K562 (cell line): ENCODE results near the gene DARS2. TPM values are rescaled to one million over a fixed set of nuclear protein-coding genes. Genes with fewer than 3 reads are reported as not detected.

ENCODE experiments used
- ATAC-seq: fragments of 200-7000 bp; cut with Tn5 transposase; 3 replicates; pipeline ENCODE4 v1.9.1; 2020; ENCODE audit warnings: moderate library complexity
- BruUV-seq: library from RNA; stranded (reverse); fragments of 400-500 nt; replicated peaks from 2 replicates; lab custom pipeline; 2021; lab: Mats Ljungman, UMichigan
- CTCF ChIA-PET: fragments of 300-600 bp; formaldehyde crosslinking; extraction: SDS; loops from one replicate; lab custom pipeline; 2021; ENCODE audit warnings: low intra/inter-chr PET ratio; lab: Yijun Ruan, JAX
- POLR2A ChIA-PET: fragments of 300-600, 350-650 bp; sonication (Branson Sonifier 250); formaldehyde crosslinking; extraction: SDS; loops from one replicate; lab custom pipeline; 2021; ENCODE audit warnings: antibody characterized with exemption, inconsistent platforms; lab: Yijun Ruan, JAX
- DNase-seq, 4 experiments: peaks; one replicate each; pipeline versions ENCODE4 v3.0.0 to v3.0.0-alpha.2; 2011 to 2018; ENCODE audit warnings: low spot score in 3 of 4, mixed read lengths in 3 of 4; ENCODE audit errors: extremely low read depth in 1 of 4
- FAIRE-seq: peaks from 2 replicates; lab custom pipeline; 2011; peaks lifted over from hg19 to GRCh38; lab: Jason Lieb, UNC
- H2AFZ ChIP-seq: 2 replicates; pipeline ENCODE4 v1.6.0; 2011; ENCODE audit warnings: low read depth, low read length, control low read depth, inconsistent platforms
- H3K27ac ChIP-seq: fragments of 200-600 bp; 3 replicates; pipeline ENCODE4 v1.8.0; 2011; ENCODE audit warnings: low read depth, mild to moderate bottlenecking, control low read depth, inconsistent platforms, low read length, moderate library complexity, mixed read lengths; ENCODE audit errors: extremely low read depth
- H3K27me3 ChIP-seq, 2 experiments: fragments of 300-600 bp in 1 of 2; 2 replicates in 1 of 2; 3 replicates in 1 of 2; pipeline versions ENCODE4 v1.6.0 to v1.8.0; 2011; ENCODE audit warnings: inconsistent platforms in 2 of 2, low read length in 2 of 2, mild to moderate bottlenecking in 1 of 2, mixed read lengths in 1 of 2, moderate library complexity in 1 of 2; ENCODE audit not compliant: control insufficient read depth in 2 of 2, insufficient read depth in 2 of 2
- H3K36me3 ChIP-seq: fragments of 300-600 bp; 3 replicates; pipeline ENCODE4 v1.8.0; 2011; ENCODE audit warnings: mild to moderate bottlenecking, low read length, inconsistent platforms; ENCODE audit not compliant: control insufficient read depth, insufficient read depth
- H3K4me1 ChIP-seq, 2 experiments: fragments of 200-600 bp in 1 of 2; replicated peaks in 1 of 2; 2 replicates in 1 of 2; 3 replicates in 1 of 2; pipeline versions ENCODE4 v1.5.1 to v1.8.0; 2011; ENCODE audit warnings: inconsistent platforms in 2 of 2, low read length in 2 of 2, mild to moderate bottlenecking in 1 of 2, mixed read lengths in 1 of 2, moderate library complexity in 1 of 2; ENCODE audit not compliant: control insufficient read depth in 2 of 2, insufficient read depth in 2 of 2
- H3K4me2 ChIP-seq: 2 replicates; pipeline ENCODE4 v1.6.1; 2011; ENCODE audit warnings: low read length, control low read depth, inconsistent platforms, mixed read lengths; ENCODE audit not compliant: insufficient read depth
- H3K4me3 ChIP-seq: fragments of 200-600 bp; sonication (generic), shearing (Covaris generic); 2 replicates; pipeline ENCODE4 v1.5.1; 2016; ENCODE audit warnings: control low read depth, inconsistent platforms
- H3K79me2 ChIP-seq: fragments of 200-600 bp; 3 replicates; pipeline ENCODE4 v1.8.0; 2011; ENCODE audit warnings: low read length, inconsistent platforms; ENCODE audit not compliant: control insufficient read depth, insufficient read depth
- H3K9ac ChIP-seq, 2 experiments: 2 replicates each; pipeline versions ENCODE4 v1.6.0 to v1.6.1; 2011; ENCODE audit warnings: low read depth in 2 of 2, low read length in 2 of 2, control low read depth in 1 of 2, inconsistent platforms in 1 of 2, mild to moderate bottlenecking in 1 of 2, mixed read lengths in 1 of 2; ENCODE audit not compliant: insufficient read depth in 1 of 2
- H3K9me1 ChIP-seq: one replicate; pipeline ENCODE4 v1.6.0; 2011; ENCODE audit warnings: inconsistent platforms, mild to moderate bottlenecking, low read length, moderate library complexity; ENCODE audit not compliant: control insufficient read depth, insufficient read depth
- H3K9me3 ChIP-seq: replicated peaks from 2 replicates; pipeline ENCODE4 v1.5.1; 2011; ENCODE audit warnings: low read depth, low read length, inconsistent platforms; ENCODE audit not compliant: control insufficient read depth, insufficient read depth
- H4K20me1 ChIP-seq: replicated peaks from 2 replicates; pipeline ENCODE4 v1.6.1; 2011; ENCODE audit warnings: low read length, inconsistent platforms, mixed read lengths; ENCODE audit not compliant: control insufficient read depth, insufficient read depth
- HNRNPH1 ChIP-seq: fragments of 200-400 bp; formaldehyde crosslinking; optimal IDR thresholded peaks from 2 replicates; pipeline ENCODE3; 2017; ENCODE audit warnings: low read depth, mild to moderate bottlenecking, low read length, moderate library complexity
- NUFIP1 ChIP-seq: fragments of 450-650 bp; IDR thresholded peaks from 2 replicates; pipeline ENCODE4 v1.6.1; 2018; ENCODE audit not compliant: partially characterized antibody
- ZNF121 ChIP-seq: sonication (generic); formaldehyde crosslinking; conservative IDR thresholded peaks from 2 replicates; pipeline ENCODE4 v1.8.0; 2022; ENCODE audit warnings: missing genetic modification reagents
- ZNF76 ChIP-seq: fragments of 250-450 bp; sonication (Bioruptor Pico); IDR thresholded peaks from 2 replicates; pipeline ENCODE4 v1.4.0; 2020; ENCODE audit warnings: mild to moderate bottlenecking, moderate library complexity, borderline replicate concordance
- WGBS: fragments of 100-300 bp; shearing (Covaris generic); methylation state at CpG from one replicate; pipeline ENCODE4 v1.1.6; 2016; ENCODE audit warnings: low coverage, mixed read lengths; ENCODE audit not compliant: insufficient coverage; ENCODE audit errors: missing lambda C conversion rate; 5-methylcytosine and 5-hydroxymethylcytosine counted together
- in situ Hi-C: fragments of 300-500 bp; cut with MboI; formaldehyde crosslinking; loops from 4 replicates; pipeline ENCODE4 v1.15.0; 2018; ENCODE audit warnings: inconsistent platforms, mixed read lengths
- intact Hi-C: fragments of 100-400 bp; cut with micrococcal nuclease; formaldehyde crosslinking; loops from 2 replicates; pipeline ENCODE4 v1.14.2; 2022
- polyA plus RNA-seq, 8 experiments: library from polyadenylated mRNA; depleted of rRNA in 4 of 8; stranded (reverse) in 5 of 8; unstranded in 3 of 8; fragments of >200 nt; fragmentation: Nextera tagmentation in 2 of 8; fragmentation: Illumina TruSeq in 1 of 8; extraction: Ambion mirVana in 2 of 8; extraction: Trizol in 1 of 8; gene quantifications; 2 replicates each; pipeline versions ENCODE4 v1.2.1 to v1.2.3, GENCODE V29; 2011 to 2014; ENCODE audit warnings: inconsistent platforms in 1 of 8, missing spikeins in 1 of 8
- total RNA-seq, 7 experiments: library from RNA; depleted of rRNA in 6 of 7; stranded (reverse); fragments of >200 nt in 6 of 7; fragmentation: Illumina TruSeq in 2 of 7; extraction: Trizol in 2 of 7; gene quantifications; 2 replicates each; pipeline versions ENCODE4 v1.2.1 to v1.2.3, GENCODE V29; 2011 to 2021; ENCODE audit warnings: low replicate concordance in 1 of 7

Gene DARS2
- total and polyA plus RNA-seq, 9 of the 15 experiments (the other 6 are each of a cell fraction or from before 2014, with no cell fraction given) = 36.4 to 96.7 (median 68.6) TPM

GRCh38 chr1:173889885-173890284, 65.4 kb downstream of the DARS2 start:
- Histone ChIP-seq H3K36me3 (peaks cover 14% of the 10 kb centered on the region; the same call in 2 of the 3 replicates), H3K9me1 (no peaks in the 10 kb centered on the region), H3K4me2 (no peak overlapping the region), H2AFZ (no peak overlapping the region), H3K9ac (no peak overlapping the region), H3K27me3 (no peaks in the 10 kb centered on the region), H3K79me2 (no peaks in the 10 kb centered on the region), H3K4me1 (no peaks in the 10 kb centered on the region), H4K20me1 (no peaks in the 10 kb centered on the region), H3K4me3 (no peak overlapping the region), H3K9me3 (no peaks in the 10 kb centered on the region), H3K27ac (no peak overlapping the region)
- WGBS = 68% methylated on average over 2 of the region's 2 CpGs
- FAIRE-seq = no peak
- ChIA-PET POLR2A (interaction anchor here (0.9 to 2.9 kb wide), 3 partner anchors 7 to 22 kb away, joined by 3 to 26 read pairs (median 3); partner anchors contain the start of genes GAS5 and ZBTB37), CTCF (no interaction called here)
- intact Hi-C loops (no loop called here), in situ Hi-C loops (no loop called here)
- no peak for ATAC-seq
- BruUV-seq = no TSS peak
- TF ChIP-seq ZNF121 (CRISPR knock-in tag) (peak; percentile 77; the same call in 1 of the 2 replicates), ZNF76 (CRISPR knock-in tag) (no peak)
- no peak for DNase-seq

- H3K27ac ChIP-seq = no peak overlapping the region
- no peak overlapping the region for H2AFZ ChIP-seq
- no peak for ATAC-seq
- ChIA-PET CTCF (no interaction called here), POLR2A (interaction anchor here (0.9 to 1.1 kb wide), 2 partner anchors 24 to 25 kb away, joined by 3 to 4 read pairs; partner anchors contain the start of gene ZBTB37)
- H3K79me2 ChIP-seq = no peaks in the 10 kb centered on the region
- BruUV-seq = no TSS peak
- in situ Hi-C loops = no loop called here
- H4K20me1 ChIP-seq = no peaks in the 10 kb centered on the region
- H3K9ac ChIP-seq = no peak overlapping the region
- FAIRE-seq = no peak
- no peaks in the 10 kb centered on the region for H3K27me3 ChIP-seq
- H3K9me3 ChIP-seq = no peaks in the 10 kb centered on the region
- WGBS = 40% methylated on average over 1 of the region's 1 CpG
- no peaks in the 10 kb centered on the region for H3K4me1 ChIP-seq
- no peaks in the 10 kb centered on the region for H3K36me3 ChIP-seq
- intact Hi-C loops = no loop called here
- TF ChIP-seq HNRNPH1 = no peak
- no peak for TF ChIP-seq NUFIP1
- no peaks in the 10 kb centered on the region for H3K9me1 ChIP-seq
- no peak overlapping the region for H3K4me2 ChIP-seq
- DNase-seq = no peak
- no peak overlapping the region for H3K4me3 ChIP-seq
Measured at GRCh38 chr1:173893611-173894010, 69.1 kb downstream of the DARS2 start.
